ENCODE data around the gene CHD9.
"Not testable (repeated sequence)": the region's sequence is repeated elsewhere in the genome, so short reads cannot be mapped to it uniquely, and the experiment has no call there.

The CHD9 gene

DNA sequence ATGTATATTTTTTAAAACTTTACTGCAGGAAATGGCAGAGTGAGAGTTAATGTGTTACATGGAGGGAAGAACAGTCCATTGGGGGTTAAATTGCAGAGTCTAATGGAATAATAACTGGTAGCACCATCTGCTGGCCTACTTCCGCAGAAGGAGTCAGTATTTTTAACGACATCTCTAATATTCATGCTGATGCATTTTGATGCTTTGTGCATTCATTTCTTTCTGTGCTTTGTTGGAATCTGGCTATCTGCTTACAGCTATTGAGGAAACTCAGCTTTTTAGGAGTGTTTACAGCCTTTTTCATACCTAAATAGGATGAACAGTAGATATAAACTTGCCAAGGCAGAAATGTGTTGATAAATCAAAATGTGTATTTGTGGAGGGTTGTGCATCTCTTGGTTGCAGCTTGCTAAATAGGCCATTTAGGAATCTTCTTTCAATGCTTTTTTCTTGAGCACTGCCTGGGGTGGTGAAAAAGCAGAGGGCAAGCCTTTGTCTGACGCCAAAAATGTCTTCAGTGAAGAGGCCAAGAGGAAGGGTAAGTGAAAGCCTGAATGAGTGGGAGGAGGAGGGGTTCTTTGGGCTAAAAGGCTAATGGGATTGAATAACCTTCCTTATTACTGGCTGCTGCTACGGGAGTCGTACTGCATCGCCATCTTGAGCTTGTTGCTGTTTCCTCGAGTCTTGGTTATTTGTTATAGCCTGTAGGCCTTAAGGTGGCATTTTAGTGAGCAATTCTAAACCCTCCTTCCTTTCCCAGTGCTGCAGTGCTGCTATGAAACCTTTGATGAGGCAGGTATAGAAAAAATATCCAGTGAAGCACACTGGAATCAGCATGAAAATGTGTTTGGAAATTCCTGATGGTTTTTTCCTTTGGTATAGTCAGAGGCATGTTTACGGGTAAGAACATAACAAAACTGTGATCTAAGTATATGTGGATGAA is 153.3 kb downstream of the CHD9 start:
- no peak for DNase-seq (ENCODE audit: low read depth)

DNA sequence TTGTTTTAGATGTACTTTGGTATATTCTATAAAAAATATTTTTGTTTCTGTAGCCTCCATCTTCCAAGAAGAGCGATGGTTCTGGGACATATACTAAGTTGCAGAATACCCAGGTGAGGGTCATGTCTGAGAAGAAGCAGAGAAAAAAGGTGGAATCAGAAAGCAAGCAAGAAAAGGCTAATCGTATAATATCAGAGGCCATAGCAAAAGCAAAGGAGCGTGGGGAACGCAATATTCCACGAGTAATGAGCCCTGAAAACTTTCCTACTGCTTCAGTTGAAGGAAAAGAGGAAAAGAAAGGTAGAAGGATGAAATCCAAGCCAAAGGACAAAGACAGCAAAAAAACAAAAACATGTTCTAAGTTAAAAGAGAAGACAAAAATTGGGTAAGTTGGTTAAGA is 154.6 kb downstream of the CHD9 start:
- DNase-seq (ENCODE audit: low read depth) = no peak

- DNase-seq (ENCODE audit: low read depth) = no peak
These were observed 155.1 kb downstream of the CHD9 start for GRCh38 chr16:53209877-53210276.

DNA sequence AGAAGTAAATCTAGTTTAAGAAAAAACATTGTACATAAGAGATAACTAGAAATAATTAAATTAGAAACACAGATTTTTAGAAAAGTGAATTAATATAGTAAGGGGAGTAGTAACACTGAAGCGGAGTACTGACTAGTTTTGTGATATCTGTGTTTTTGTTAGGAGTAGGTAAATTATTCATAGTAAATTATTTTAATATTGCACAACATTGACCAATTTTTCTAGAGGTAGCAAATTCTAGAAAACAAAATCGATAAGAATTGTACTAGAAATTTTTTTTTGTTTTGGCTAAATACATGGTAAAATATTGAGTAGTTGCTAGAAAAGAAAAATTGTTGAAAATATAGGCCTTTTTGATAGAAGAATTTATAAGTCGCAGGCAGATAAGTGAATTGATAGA is 156.5 kb downstream of the CHD9 start:
- no peak for DNase-seq (ENCODE audit: low read depth)

DNA sequence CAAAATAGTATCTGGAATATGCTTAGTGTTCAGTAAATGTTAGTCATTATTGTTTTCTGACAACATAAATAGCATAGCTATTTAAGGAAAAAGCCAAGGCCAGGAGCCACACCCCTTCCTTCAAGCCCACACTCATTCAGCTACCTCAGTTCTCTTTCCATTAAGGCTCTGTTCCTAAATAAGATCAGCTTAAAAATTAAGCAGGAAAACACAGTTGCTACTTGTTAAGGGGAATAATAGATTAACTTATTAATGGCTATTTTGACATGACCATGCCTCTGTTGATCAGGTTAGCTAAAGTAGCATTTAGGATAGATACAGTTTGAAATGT is 158.1 kb downstream of the CHD9 start:
- no peak for DNase-seq (ENCODE audit: low read depth)

DNA sequence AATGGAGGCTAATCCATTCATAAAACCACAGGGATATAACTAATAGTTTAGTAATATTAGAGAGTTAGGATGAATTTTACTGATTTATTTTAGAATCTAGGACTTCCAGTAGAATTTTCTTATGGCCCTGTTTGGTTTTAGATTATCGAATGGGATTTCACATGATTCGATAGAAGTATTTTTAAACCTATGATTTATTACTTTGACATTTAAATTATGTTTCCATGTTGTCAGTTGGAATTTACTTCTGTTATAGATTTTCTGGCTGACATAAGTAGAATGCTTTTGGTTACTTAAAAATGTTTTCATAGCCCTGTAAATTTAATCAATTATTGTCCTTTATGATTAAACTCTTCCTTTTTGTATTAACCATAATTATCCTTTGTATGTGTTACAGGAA is 158.8 kb downstream of the CHD9 start:
- no peak for DNase-seq (ENCODE audit: low read depth)

DNA sequence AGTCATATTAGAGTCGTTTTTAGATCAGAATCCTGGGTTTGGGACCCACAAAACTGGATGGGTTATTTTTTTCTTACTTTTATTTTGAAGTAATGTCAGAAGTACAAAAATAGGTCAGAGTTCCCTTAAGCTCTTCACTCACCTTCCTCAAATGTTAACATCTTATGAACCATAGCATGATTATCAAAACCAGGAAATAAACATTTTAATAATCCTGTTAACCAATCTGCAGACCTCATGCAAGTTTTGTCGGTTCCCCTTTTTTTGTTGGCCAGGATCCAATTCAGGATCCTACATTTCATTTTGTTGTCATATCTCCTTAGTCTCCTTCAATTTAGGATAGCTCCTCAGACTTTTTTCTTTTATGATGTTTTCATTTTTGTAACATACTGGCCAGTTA is 162.0 kb downstream of the CHD9 start:
- no peak for DNase-seq (ENCODE audit: low read depth)

DNA sequence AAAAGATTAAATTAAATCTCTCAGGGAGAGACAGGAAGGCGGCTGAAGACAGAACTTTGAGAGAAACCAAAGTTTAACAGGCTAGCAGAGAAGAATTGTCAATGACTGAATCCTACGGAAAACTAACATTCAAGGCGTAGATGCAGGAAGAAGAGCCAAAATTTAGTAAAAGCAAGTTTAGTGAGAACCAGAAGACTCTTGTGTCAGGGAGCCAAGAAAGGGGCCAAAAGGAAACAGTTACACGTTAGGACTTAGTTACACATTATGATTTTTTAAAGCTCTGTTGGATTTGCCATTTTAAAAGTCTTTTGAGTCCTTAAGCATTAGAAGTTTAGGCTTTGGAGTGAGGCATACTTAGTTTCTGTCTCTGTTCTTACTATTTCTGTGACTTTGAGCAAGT is 164.6 kb downstream of the CHD9 start:
- no peak for DNase-seq (ENCODE audit: low read depth)

DNA sequence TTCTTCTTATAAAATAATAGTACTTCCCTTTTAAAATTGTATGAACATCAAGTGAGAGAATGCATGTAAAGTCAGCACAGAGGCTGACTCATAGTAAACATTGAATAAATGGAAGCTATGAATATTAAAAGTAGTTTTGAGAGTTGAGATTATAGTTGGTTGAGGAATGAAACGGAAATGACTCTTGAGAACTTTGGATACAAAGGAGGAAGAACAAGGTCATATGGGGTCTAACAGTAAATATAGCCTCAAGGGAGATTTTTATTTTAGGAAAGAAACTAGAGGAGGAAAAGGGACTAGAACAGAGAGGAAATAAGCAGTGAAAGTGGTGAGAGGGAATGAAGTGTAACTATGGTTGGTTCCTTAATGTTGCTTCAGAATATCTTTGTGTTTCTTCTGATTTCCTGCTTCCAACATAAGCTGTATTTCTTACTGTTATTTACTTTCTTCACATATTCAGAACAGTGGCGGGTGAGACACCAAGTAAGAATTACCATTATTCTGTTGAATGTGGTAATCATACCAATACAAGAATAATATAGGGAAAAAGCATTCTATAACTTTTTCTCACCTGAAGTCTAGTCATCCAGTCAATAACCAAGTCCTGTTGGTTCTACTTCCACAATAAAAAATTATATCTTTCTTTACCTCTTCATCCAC is 165.1 kb downstream of the CHD9 start:
- DNase-seq (ENCODE audit: low read depth) = no peak

DNA sequence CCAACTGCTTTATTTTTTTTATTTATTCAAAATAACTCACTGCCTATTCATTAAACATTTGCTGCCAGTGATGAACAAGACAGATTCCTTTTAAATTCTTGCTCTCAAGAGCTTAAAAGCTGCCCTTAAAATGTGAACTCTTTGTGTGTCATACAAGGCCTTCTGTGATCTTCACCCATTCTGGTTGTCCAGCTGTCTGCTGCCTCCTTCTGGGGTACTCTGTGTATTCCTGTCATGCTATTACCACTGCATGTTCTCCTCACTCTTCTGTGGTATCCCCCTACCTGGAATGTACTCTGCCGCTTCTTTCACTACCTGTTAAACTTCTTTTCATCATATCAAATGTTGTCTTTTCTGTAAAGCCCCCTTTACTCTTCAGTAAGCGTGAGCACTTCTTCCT is 165.8 kb downstream of the CHD9 start:
- DNase-seq (ENCODE audit: low read depth) = no peak

DNA sequence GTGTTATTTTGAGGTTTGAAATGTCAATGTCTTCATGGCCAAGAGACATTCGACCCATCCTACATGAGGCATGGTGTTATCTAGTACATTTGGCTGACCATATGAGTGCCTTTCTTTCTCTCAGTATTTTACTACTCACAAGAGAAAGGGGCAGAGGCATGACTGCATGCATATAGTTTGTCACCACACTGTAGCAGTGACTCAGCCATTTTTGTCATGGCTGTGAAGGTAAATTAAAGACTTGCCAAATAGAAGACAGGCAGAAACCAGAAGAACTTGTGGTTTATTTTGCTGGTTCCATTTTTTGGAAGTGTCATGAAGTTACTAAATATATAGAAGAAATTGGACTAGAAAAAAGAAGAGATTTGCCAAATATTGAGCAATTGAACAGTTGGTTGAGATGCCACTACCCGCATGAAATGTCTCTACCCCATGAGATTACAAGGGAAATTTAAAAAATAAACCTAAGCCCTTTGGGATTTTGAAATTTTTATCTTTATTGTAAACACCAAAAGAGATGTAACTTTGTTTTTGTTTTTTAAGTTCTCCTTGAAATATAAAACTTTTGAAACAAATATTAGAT is 170.3 kb downstream of the CHD9 start:
- DNase-seq (ENCODE audit: low read depth) = no peak

DNA sequence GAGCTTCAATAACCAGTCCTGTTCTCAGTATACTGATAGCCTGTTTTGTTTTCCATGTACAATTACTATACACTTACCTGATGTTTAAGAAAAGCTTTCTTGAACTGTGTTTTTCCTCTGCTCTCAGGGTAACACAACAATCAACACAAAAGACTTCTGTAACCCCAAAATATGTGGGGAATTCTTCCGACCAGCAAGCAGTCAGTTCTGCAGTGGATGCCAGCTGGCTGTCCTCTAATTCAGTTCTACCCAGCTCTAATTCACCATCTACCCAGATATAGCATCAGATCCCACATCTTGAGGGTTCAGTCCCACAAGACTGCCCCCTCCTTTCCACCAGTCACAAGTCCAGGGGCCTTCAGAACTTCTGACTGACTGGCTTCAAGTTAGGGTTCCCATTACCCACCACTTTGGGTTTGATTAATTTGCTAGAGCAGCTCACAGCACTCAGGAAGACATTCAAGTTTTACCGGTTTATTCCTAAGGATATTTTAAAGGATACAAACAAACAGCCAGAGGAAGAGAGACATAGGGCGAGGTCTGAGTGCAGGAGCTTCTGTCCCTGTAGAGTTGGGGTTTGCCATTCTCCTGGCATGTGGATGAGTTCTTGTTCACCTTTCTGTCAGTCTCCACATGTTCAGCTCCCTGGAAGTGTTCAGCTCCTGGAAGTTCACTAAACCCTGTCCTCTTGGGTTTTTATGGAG is 178.2 kb downstream of the CHD9 start:
- DNase-seq (ENCODE audit: low read depth) = no peak

DNA sequence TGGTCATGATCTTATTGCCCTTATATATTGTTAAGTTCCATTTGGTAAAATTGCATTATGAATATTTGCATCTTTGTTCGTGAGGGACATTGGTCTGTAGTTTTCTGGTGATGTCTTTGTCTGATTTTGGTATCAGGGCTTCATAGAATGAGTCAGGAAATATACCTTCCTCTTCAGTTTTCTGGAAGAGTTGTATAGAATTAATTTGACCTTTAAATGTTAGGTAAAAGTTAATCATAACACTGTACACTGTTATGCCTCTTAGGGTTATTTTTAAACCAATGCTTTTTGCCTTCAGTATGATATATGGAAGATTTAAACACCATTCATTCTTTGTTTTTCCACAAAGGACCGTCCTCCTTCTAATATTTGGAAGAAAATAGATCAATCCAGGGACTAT is 180.0 kb downstream of the CHD9 start:
- no peak for DNase-seq (ENCODE audit: low read depth)

DNA sequence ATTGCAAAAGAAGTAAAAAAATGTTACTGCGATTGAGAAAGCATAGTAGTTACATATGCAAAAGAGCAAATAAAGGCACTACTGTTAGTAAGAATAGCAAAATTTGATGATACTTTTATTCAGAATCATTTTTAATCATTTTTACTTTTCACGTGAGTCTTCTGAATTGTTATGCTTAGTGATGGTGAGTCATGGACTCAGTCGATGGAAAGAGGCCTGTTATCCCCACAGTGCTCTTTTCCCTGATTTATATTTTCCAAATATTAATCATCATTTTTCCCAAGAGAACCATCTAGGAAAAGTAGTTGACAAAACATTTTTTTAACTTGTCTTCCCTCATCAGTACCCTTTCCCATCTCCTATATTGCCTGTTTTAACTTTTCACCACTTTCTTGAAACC is 181.1 kb downstream of the CHD9 start:
- no peak for DNase-seq (ENCODE audit: low read depth)

- DNase-seq (ENCODE audit: low read depth) = no peak
These were observed 194.5 kb downstream of the CHD9 start for GRCh38 chr16:53249331-53249730.

- DNase-seq (ENCODE audit: low read depth) = no peak
These were observed 202.2 kb downstream of the CHD9 start for GRCh38 chr16:53257001-53257400.

DNA sequence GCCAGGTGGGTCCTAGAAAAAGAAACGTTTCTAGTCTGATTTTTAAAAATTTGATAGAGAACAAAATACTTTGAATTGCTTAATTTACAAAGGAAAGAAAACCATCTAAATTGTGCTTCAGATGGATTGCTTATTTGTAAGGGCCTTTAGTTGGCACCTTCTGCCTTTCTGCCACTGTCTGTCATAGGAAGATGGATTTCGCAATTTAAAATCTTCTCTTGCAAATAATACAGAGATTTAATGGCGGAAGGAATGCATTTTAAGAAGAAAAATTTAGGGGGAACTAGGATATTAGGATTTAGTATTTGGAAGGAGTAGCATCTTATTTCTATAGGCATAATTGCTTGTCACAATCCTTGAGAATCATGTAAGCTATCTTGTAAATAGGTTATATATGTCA is 204.0 kb downstream of the CHD9 start:
- DNase-seq (ENCODE audit: low read depth) = no peak

GRCh38 chr16:53261276-53261675 is 206.5 kb downstream of the CHD9 start:
- DNase-seq (ENCODE audit: low read depth) = no peak

DNA sequence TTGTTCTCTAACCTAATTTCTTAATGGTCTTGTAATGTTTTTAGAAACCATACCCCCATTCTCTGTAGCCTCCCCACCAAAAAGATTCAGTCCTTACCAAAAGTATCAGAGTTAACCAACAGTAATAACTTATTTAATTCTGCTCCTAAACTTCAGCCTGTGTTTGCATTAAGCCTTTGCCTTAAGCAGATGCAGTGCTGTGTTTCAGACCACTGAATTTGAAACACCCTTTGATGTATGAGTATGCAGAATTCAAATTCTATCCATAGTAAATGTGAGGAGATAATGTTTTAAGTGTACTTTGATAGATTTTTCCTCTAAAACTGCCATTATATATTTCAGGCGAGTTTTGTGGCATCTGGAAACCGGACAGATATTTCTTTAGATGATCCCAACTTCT is 207.9 kb downstream of the CHD9 start:
- DNase-seq (ENCODE audit: low read depth) = no peak

DNA sequence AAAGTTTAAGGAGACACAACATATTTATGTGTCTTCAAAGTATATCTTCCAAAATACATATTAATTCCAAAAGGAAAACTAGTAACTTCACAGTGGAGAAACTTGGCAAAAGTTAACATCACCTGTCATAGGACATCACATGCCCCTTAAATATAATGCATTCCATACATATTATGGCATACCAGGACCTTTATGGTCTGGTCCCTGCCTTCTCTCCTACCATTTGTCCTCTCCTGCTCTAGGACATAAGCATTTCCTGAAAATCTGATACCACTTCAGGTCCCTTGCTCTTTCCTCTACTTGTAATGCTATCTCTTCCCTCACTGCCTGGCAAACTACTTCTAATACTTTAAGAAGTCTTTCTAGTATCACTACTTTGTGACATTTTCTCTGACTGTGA is 211.4 kb downstream of the CHD9 start:
- DNase-seq (ENCODE audit: low read depth) = no peak

GRCh38 chr16:53278498-53278897 is 223.7 kb downstream of the CHD9 start:
- DNase-seq (ENCODE audit: low read depth) = not testable (repeated sequence)

DNA sequence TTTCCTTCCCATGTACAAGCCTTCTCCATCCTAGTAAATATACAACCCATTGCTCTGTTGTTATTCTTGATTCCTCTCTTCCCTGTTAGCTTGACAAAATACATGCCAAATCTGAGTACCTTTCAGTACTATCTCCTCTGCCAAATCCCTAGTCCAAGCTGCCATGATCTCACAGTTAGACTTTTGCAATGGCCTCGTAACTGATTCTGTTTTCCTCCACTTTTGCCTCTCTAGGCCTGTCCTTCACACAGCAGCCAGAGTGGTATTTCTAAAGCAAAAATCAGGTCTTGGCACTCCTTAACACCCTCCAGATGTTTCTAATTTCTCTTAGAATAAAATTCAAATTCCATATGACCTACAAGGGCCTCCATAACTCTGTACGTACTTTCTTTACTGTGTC is 226.5 kb downstream of the CHD9 start:
- no peak for DNase-seq (ENCODE audit: low read depth)

- DNase-seq (ENCODE audit: low read depth) = no peak
These were observed 227.1 kb downstream of the CHD9 start for GRCh38 chr16:53281859-53282258.
